ENCODE measurements around the gene ATP2A1. TPM values are rescaled to one million over a fixed set of nuclear protein-coding genes. Genes with fewer than 3 reads are reported as not detected.

ATP2A1 gene
- polyA plus RNA-seq, 2 of the 4 experiments (the other 2 are of a cell fraction), result 0.96 to 5.2 TPM

DNA sequence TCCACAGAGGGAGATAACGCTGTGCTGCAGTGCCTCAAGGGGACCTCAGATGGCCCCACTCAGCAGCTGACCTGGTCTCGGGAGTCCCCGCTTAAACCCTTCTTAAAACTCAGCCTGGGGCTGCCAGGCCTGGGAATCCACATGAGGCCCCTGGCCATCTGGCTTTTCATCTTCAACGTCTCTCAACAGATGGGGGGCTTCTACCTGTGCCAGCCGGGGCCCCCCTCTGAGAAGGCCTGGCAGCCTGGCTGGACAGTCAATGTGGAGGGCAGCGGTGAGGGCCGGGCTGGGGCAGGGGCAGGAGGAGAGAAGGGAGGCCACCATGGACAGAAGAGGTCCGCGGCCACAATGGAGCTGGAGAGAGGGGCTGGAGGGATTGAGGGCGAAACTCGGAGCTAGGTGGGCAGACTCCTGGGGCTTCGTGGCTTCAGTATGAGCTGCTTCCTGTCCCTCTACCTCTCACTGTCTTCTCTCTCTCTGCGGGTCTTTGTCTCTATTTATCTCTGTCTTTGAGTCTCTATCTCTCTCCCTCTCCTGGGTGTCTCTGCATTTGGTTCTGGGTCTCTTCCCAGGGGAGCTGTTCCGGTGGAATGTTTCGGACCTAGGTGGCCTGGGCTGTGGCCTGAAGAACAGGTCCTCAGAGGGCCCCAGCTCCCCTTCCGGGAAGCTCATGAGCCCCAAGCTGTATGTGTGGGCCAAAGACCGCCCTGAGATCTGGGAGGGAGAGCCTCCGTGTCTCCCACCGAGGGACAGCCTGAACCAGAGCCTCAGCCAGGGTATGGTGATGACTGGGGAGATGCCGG lies 54.3 kb downstream of the ATP2A1 start:
- DNase-seq (ENCODE audit: low read depth in 1 of 2, low spot score in 1 of 2) (no peak), FAIRE-seq (no peak), ATAC-seq (no peak)
- TF ChIP-seq POLR2A (IDR thresholded peaks at IDR 0.05; ENCODE audit: low read length) (no peak), RFX5 (IDR thresholded peaks at IDR 0.05) (no peak), RCOR1 (IDR thresholded peaks at IDR 0.05; ENCODE audit: low read depth, low read length) (no peak), BHLHE40 (IDR thresholded peaks at IDR 0.05; ENCODE audit: low read depth, low read length) (no peak), FOXS1 (CRISPR knock-in tag; IDR thresholded peaks at IDR 0.05) (no peak), EHMT2 (IDR thresholded peaks at IDR 0.05; ENCODE audit: low read depth) (no peak), POLR2AphosphoS2 (conservative IDR thresholded peaks at IDR 0.05; ENCODE audit: low read length) (no peak), HOXB5 (CRISPR knock-in tag; IDR thresholded peaks at IDR 0.05) (no peak), RAD21 (conservative IDR thresholded peaks at IDR 0.05 in 1 of 2, IDR thresholded peaks at IDR 0.05 in 1 of 2) (no peak), TP53 (CRISPR knock-in tag; IDR thresholded peaks at IDR 0.05) (no peak), NR3C1 (IDR thresholded peaks at IDR 0.05) (no peak), ESRRA (IDR thresholded peaks at IDR 0.05; ENCODE audit: borderline replicate concordance, low read length) (no peak)
- TF ChIP-seq, protein P1, sequence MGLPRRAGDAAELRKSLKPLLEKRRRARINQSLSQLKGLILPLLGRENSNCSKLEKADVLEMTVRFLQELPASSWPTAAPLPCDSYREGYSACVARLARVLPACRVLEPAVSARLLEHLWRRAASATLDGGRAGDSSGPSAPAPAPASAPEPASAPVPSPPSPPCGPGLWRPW (IDR thresholded peaks at IDR 0.05), result no peak
- TF ChIP-seq, protein P2, sequence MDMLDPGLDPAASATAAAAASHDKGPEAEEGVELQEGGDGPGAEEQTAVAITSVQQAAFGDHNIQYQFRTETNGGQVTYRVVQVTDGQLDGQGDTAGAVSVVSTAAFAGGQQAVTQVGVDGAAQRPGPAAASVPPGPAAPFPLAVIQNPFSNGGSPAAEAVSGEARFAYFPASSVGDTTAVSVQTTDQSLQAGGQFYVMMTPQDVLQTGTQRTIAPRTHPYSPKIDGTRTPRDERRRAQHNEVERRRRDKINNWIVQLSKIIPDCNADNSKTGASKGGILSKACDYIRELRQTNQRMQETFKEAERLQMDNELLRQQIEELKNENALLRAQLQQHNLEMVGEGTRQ (IDR thresholded peaks at IDR 0.05), result no peak
- TF ChIP-seq, protein P3, sequence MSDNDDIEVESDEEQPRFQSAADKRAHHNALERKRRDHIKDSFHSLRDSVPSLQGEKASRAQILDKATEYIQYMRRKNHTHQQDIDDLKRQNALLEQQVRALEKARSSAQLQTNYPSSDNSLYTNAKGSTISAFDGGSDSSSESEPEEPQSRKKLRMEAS (IDR thresholded peaks at IDR 0.05), result no peak
- TF ChIP-seq, protein P4, sequence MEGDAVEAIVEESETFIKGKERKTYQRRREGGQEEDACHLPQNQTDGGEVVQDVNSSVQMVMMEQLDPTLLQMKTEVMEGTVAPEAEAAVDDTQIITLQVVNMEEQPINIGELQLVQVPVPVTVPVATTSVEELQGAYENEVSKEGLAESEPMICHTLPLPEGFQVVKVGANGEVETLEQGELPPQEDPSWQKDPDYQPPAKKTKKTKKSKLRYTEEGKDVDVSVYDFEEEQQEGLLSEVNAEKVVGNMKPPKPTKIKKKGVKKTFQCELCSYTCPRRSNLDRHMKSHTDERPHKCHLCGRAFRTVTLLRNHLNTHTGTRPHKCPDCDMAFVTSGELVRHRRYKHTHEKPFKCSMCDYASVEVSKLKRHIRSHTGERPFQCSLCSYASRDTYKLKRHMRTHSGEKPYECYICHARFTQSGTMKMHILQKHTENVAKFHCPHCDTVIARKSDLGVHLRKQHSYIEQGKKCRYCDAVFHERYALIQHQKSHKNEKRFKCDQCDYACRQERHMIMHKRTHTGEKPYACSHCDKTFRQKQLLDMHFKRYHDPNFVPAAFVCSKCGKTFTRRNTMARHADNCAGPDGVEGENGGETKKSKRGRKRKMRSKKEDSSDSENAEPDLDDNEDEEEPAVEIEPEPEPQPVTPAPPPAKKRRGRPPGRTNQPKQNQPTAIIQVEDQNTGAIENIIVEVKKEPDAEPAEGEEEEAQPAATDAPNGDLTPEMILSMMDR (IDR thresholded peaks at IDR 0.05), result no peak
- no peaks in the 10 kb centered on the region for H3K4me1 ChIP-seq
- no peak overlapping the region for H3K4me2 ChIP-seq
- 84% methylated on average over 18 of the region's 20 CpGs for WGBS (ENCODE audit: missing lambda C conversion rate)
- CTCF ChIA-PET, result interaction anchor here (0.6 to 13.3 kb wide), 3 partner anchors 12 to 85 kb away, joined by 3 to 92 read pairs (median 4); no protein-coding TSS in a partner anchor
- no peaks in the 10 kb centered on the region for H3K9me3 ChIP-seq
- H3K4me3 ChIP-seq, result no peak overlapping the region
- no peak overlapping the region for H3K27ac ChIP-seq
- POLR2A ChIA-PET, result no interaction called here

DNA sequence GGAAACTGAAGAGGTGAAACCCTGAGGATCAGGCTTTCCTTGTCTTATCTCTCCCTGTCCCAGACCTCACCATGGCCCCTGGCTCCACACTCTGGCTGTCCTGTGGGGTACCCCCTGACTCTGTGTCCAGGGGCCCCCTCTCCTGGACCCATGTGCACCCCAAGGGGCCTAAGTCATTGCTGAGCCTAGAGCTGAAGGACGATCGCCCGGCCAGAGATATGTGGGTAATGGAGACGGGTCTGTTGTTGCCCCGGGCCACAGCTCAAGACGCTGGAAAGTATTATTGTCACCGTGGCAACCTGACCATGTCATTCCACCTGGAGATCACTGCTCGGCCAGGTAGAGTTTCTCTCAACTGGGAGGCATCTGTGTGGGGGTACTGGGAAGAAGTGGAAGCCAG lies 54.9 kb downstream of the ATP2A1 start:
- FAIRE-seq, result no peak
- no peak overlapping the region for H3K4me2 ChIP-seq
- ChIA-PET POLR2A (no interaction called here), CTCF (interaction anchor here (1.0 to 13.3 kb wide), 2 partner anchors 11 to 86 kb away, joined by 4 to 92 read pairs; no protein-coding TSS in a partner anchor)
- TF ChIP-seq SREBF2 (IDR thresholded peaks at IDR 0.05), result no peak
- no peak for TF ChIP-seq RAD21 (conservative IDR thresholded peaks at IDR 0.05 in 1 of 2, IDR thresholded peaks at IDR 0.05 in 1 of 2)
- no peak for TF ChIP-seq HOXB5 (CRISPR knock-in tag; IDR thresholded peaks at IDR 0.05)
- no peak for TF ChIP-seq CBX2 (IDR thresholded peaks at IDR 0.05; ENCODE audit: borderline replicate concordance, low read depth)
- TF ChIP-seq EHF (CRISPR knock-in tag; IDR thresholded peaks at IDR 0.05), result no peak
- TF ChIP-seq PHF8 (IDR thresholded peaks at IDR 0.05; ENCODE audit: borderline replicate concordance, low read depth), result no peak
- TF ChIP-seq, protein P2 (IDR thresholded peaks at IDR 0.05), result no peak
- no peak for TF ChIP-seq JUNB (IDR thresholded peaks at IDR 0.05)
- no peak for ATAC-seq
- DNase-seq (ENCODE audit: low read depth in 1 of 2, low spot score in 1 of 2), result no peak
- no peak overlapping the region for H3K27ac ChIP-seq
- H3K4me1 ChIP-seq, result no peaks in the 10 kb centered on the region
- no peaks in the 10 kb centered on the region for H3K9me3 ChIP-seq
- H3K4me3 ChIP-seq, result no peak overlapping the region
- 65% methylated on average over 4 of the region's 8 CpGs for WGBS (ENCODE audit: missing lambda C conversion rate)
